Uterus (tissue), 2 donors: ENCODE results near the gene TANC1.

Experiments
- CTCF ChIP-seq, 4 experiments: fragments of 200-600 bp in 2 of 4; fragments of 450-650 bp in 2 of 4; sonication (generic) in 2 of 4; IDR thresholded peaks; one replicate each; pipeline ENCODE4 v1.5.1; 2016 to 2019; ENCODE audit warnings: antibody characterized with exemption in 4 of 4, mild to moderate bottlenecking in 2 of 4, moderate library complexity in 1 of 4
- POLR2A ChIP-seq, 2 donors: fragments of 450-650 bp; IDR thresholded peaks; one replicate each; pipeline ENCODE4 v1.6.1; 2016; ENCODE audit warnings: antibody characterized with exemption in 2 of 2, mild to moderate bottlenecking in 1 of 2, moderate library complexity in 1 of 2

GRCh38 chr2:159138642-159139182 is 170.3 kb downstream of the TANC1 start:
- TF ChIP-seq POLR2A (IDR thresholded peaks at IDR 0.05) (no peak), CTCF (IDR thresholded peaks at IDR 0.05) (no peak)
